ENCODE results near the gene PPP3R2. TPM values are rescaled to one million over a fixed set of nuclear protein-coding genes. Genes with fewer than 3 reads are reported as not detected.

PPP3R2 gene
- total RNA-seq, 1 experiment from 2014 or later, result not detected

GRCh38 chr9:101634741-101635409, 40.1 kb upstream of the PPP3R2 start:
- ATAC-seq, result no peak

GRCh38 chr9:101632611-101633010, 37.8 kb upstream of the PPP3R2 start:
- H3K27ac Mint-ChIP-seq, result no peak overlapping the region
- POLR2A ChIA-PET, result no interaction called here
- TF ChIP-seq ZNF396 (CRISPR knock-in tag; IDR thresholded peaks at IDR 0.05; ENCODE audit: borderline replicate concordance) (no peak), ATF1 (CRISPR knock-in tag; IDR thresholded peaks at IDR 0.05) (no peak), NR3C1 (CRISPR knock-in tag; conservative IDR thresholded peaks at IDR 0.05; ENCODE audit: low read depth) (no peak), AR (CRISPR knock-in tag; IDR thresholded peaks at IDR 0.05) (no peak), RELA (CRISPR knock-in tag; IDR thresholded peaks at IDR 0.05; ENCODE audit: borderline replicate concordance) (no peak), ZNF416 (CRISPR knock-in tag; IDR thresholded peaks at IDR 0.05) (no peak), GABPB1 (CRISPR knock-in tag; IDR thresholded peaks at IDR 0.05) (no peak), ZNF281 (CRISPR knock-in tag; IDR thresholded peaks at IDR 0.05) (no peak)

More at GRCh38 chr9:101634741-101635409, 40.1 kb upstream of the PPP3R2 start:
- Mint-ChIP-seq H3K9me3 (no peaks in the 10 kb centered on the region), H3K27me3 (ENCODE audit: low read depth) (no peaks in the 10 kb centered on the region; the same call in 1 of the 2 replicates), H3K36me3 (no peaks in the 10 kb centered on the region), H3K4me3 (no peak overlapping the region), H3K27ac (no peak overlapping the region), H3K4me1 (no peaks in the 10 kb centered on the region)
- TF ChIP-seq GTF2I (CRISPR knock-in tag; conservative IDR thresholded peaks at IDR 0.05) (no peak), STAT6 (CRISPR knock-in tag; conservative IDR thresholded peaks at IDR 0.05; ENCODE audit: low read depth) (no peak), ARID4B (CRISPR knock-in tag; IDR thresholded peaks at IDR 0.05; ENCODE audit: borderline replicate concordance) (no peak), ZNF219 (CRISPR knock-in tag; IDR thresholded peaks at IDR 0.05; ENCODE audit: borderline replicate concordance) (no peak)
- POLR2A ChIA-PET, result no interaction called here
- CTCF ChIA-PET, result interaction anchor here (0.8 to 1.0 kb wide), 3 partner anchors 8 to 185 kb away, joined by 3 to 4 read pairs (median 4); no protein-coding TSS in a partner anchor
- no peak for DNase-seq (ENCODE audit: low spot score)

More at GRCh38 chr9:101632611-101633010, 37.8 kb upstream of the PPP3R2 start:
- Mint-ChIP-seq H3K9me3 (no peaks in the 10 kb centered on the region), H3K36me3 (no peaks in the 10 kb centered on the region), H3K27me3 (ENCODE audit: low read depth) (no peaks in the 10 kb centered on the region; the same call in 1 of the 2 replicates), H3K4me3 (no peak overlapping the region), H3K4me1 (no peaks in the 10 kb centered on the region)
- ATAC-seq (no peak), DNase-seq (ENCODE audit: low spot score) (no peak)
- CTCF ChIA-PET, result no interaction called here
